Sigmoid colon (tissue), 7 donors: Measurements from ENCODE around the gene TAC1. TPM values are rescaled to one million over a fixed set of nuclear protein-coding genes. Genes with fewer than 3 reads are reported as not detected.

Experiments used
- DNase-seq: peaks from one replicate; pipeline ENCODE4 v3.0.0-alpha.2; 2019
- H3K27ac ChIP-seq, 4 donors: fragments of 200-600 bp; sonication (generic); one replicate each; pipeline ENCODE4 v1.5.1; 2016 to 2019; ENCODE audit warnings: mild to moderate bottlenecking in 1 of 4
- H3K27me3 ChIP-seq, 3 donors: fragments of 200-600 bp; sonication (generic); one replicate each; pipeline ENCODE4 v1.5.1; 2019; ENCODE audit warnings: mild to moderate bottlenecking in 1 of 3
- H3K36me3 ChIP-seq, 4 donors: fragments of 200-600 bp; sonication (generic); one replicate each; pipeline ENCODE4 v1.5.1; 2016 to 2019
- H3K4me1 ChIP-seq, 4 donors: fragments of 200-600 bp; sonication (generic); one replicate each; pipeline ENCODE4 v1.5.1; 2017 to 2019
- H3K4me3 ChIP-seq, 4 donors: fragments of 200-600 bp; sonication (generic); one replicate each; pipeline ENCODE4 v1.5.1; 2017 to 2019; ENCODE audit warnings: mild to moderate bottlenecking in 2 of 4, moderate library complexity in 1 of 4
- H3K9me3 ChIP-seq, 4 donors: fragments of 200-600 bp in 3 of 4; sonication (generic) in 3 of 4; one replicate each; pipeline versions ENCODE4 v1.5.1 to v1.6.1; 2013 to 2019
- CTCF ChIP-seq, 4 experiments: fragments of 450-650 bp in 3 of 4; fragments of 200-600 bp in 1 of 4; IDR thresholded peaks; one replicate each; pipeline ENCODE4 v1.5.1; 2016 to 2019; ENCODE audit warnings: antibody characterized with exemption in 4 of 4, mild to moderate bottlenecking in 3 of 4, moderate library complexity in 2 of 4
- EP300 ChIP-seq, 4 donors: sonication (generic); formaldehyde crosslinking; IDR thresholded peaks; one replicate each; pipeline ENCODE4 v1.6.1; 2017; ENCODE audit warnings: antibody characterized with exemption in 4 of 4
- POLR2A ChIP-seq, 2 donors: fragments of 450-650 bp; IDR thresholded peaks; one replicate each; pipeline ENCODE4 v1.6.1; 2016; ENCODE audit warnings: antibody characterized with exemption in 2 of 2, mild to moderate bottlenecking in 2 of 2, moderate library complexity in 2 of 2
- POLR2AphosphoS5 ChIP-seq, 4 donors: sonication (generic); formaldehyde crosslinking; IDR thresholded peaks; one replicate each; pipeline ENCODE4 v1.6.1; 2017; ENCODE audit warnings: antibody characterized with exemption in 4 of 4
- WGBS, 2 donors: extraction: QIAGEN DNeasy Blood & Tissue Kit; methylation state at CpG; one replicate each; pipeline ENCODE4 v1.1.7; 2013; 5-methylcytosine and 5-hydroxymethylcytosine counted together
- intact Hi-C: fragments of 100-400 bp; cut with DNase I; formaldehyde crosslinking; loops from one replicate; pipeline ENCODE4 v1.15.1; 2023
- polyA plus RNA-seq, 3 donors: library from polyadenylated mRNA; stranded (reverse); fragments of 200-250 nt; gene quantifications; one replicate each; pipeline ENCODE4 v1.2.3, GENCODE V29; 2013
- total RNA-seq, 4 donors: library from RNA; depleted of rRNA; stranded (reverse); fragments of >200 nt; gene quantifications; one replicate each; pipeline ENCODE4 v1.1.0, GENCODE V29; 2016
- donor health status: healthy with polysubstance abuse.
- donor health status: Bipolar disorder and iron deficiency.
- donor health status: healthy.

TAC1 gene
- total and polyA plus RNA-seq, 7 donors: 0.60 to 26.8 (median 10.7) TPM; not detected in 1

- no peak for DNase-seq
- TF ChIP-seq CTCF (IDR thresholded peaks at IDR 0.05) (no peak), EP300 (IDR thresholded peaks at IDR 0.05) (no peak), POLR2A (IDR thresholded peaks at IDR 0.05) (no peak), POLR2AphosphoS5 (IDR thresholded peaks at IDR 0.05) (no peak)
Observed at GRCh38 chr7:97697396-97697795, 34.5 kb upstream of the TAC1 start.

GRCh38 chr7:97722386-97722785 lies 9.5 kb upstream of the TAC1 start:
- Histone ChIP-seq H3K4me3 (no peak overlapping the region), H3K4me1 (no peaks in the 10 kb centered on the region), H3K27me3 (no peaks in the 10 kb centered on the region), H3K27ac (no peak overlapping the region), H3K9me3 (no peaks in the 10 kb centered on the region), H3K36me3 (no peaks in the 10 kb centered on the region)
- intact Hi-C loops: no loop called here
- WGBS, 2 donors: 83 to 89% methylated on average over 3 of the region's 3 CpGs
- TF ChIP-seq EP300 (IDR thresholded peaks at IDR 0.05) (no peak), POLR2A (IDR thresholded peaks at IDR 0.05) (no peak), CTCF (IDR thresholded peaks at IDR 0.05) (no peak), POLR2AphosphoS5 (IDR thresholded peaks at IDR 0.05) (no peak)
- DNase-seq: no peak

More at GRCh38 chr7:97697396-97697795, 34.5 kb upstream of the TAC1 start:
- no peak overlapping the region for H3K27ac ChIP-seq
- intact Hi-C loops: no loop called here
- H3K27me3 ChIP-seq: no peaks in the 10 kb centered on the region
- no peaks in the 10 kb centered on the region for H3K9me3 ChIP-seq
- no peaks in the 10 kb centered on the region for H3K36me3 ChIP-seq
- H3K4me1 ChIP-seq: no peaks in the 10 kb centered on the region
- no peak overlapping the region for H3K4me3 ChIP-seq

GRCh38 chr7:97732565-97733275 lies 834 bp downstream of the TAC1 start:
- no peak for DNase-seq
- H3K4me3 ChIP-seq: peak overlapping the region in 3 of 4 donors; percentile 14 to 29 (median 24)
- TF ChIP-seq EP300 (IDR thresholded peaks at IDR 0.05) (no peak), CTCF (IDR thresholded peaks at IDR 0.05) (no peak), POLR2A (IDR thresholded peaks at IDR 0.05) (no peak), POLR2AphosphoS5 (IDR thresholded peaks at IDR 0.05) (no peak)
- WGBS, 2 donors: 3 to 5% methylated on average over 42 of the region's 42 CpGs
- no peaks in the 10 kb centered on the region for H3K9me3 ChIP-seq
- intact Hi-C loops: no loop called here
- H3K36me3 ChIP-seq: no peaks in the 10 kb centered on the region
- H3K27ac ChIP-seq: no peak overlapping the region
- H3K4me1 ChIP-seq: peaks cover 0 to 26% (median 18%) of the 10 kb centered on the region in 4 donors
- peaks cover 17 to 71% (median 27%) of the 10 kb centered on the region in 3 donors for H3K27me3 ChIP-seq

- peaks cover 17 to 71% (median 27%) of the 10 kb centered on the region in 3 donors for H3K27me3 ChIP-seq
- no peak overlapping the region for H3K27ac ChIP-seq
- intact Hi-C loops: no loop called here
- no peaks in the 10 kb centered on the region for H3K36me3 ChIP-seq
- WGBS, 2 donors: 3% methylated on average over 59 of the region's 59 CpGs
- TF ChIP-seq POLR2AphosphoS5 (IDR thresholded peaks at IDR 0.05) (no peak), POLR2A (IDR thresholded peaks at IDR 0.05) (no peak), CTCF (IDR thresholded peaks at IDR 0.05) (no peak), EP300 (IDR thresholded peaks at IDR 0.05) (no peak)
- DNase-seq: no peak
- no peaks in the 10 kb centered on the region for H3K9me3 ChIP-seq
- H3K4me3 ChIP-seq: peak overlapping the region in 3 of 4 donors; percentile 14 to 29 (median 24)
- H3K4me1 ChIP-seq: peaks cover 0 to 26% (median 18%) of the 10 kb centered on the region in 4 donors
Observed at GRCh38 chr7:97733276-97734161, 1.6 kb downstream of the TAC1 start.
